Neural progenitor cell (in vitro differentiated cells): ENCODE data around the gene DGCR6L.

Experiments used
- CTCF ChIP-seq: fragments of 200-600 bp; sonication (generic); IDR thresholded peaks from 2 replicates; pipeline ENCODE4 v1.5.1; 2017; ENCODE audit warnings: antibody characterized with exemption, mild to moderate bottlenecking
- EZH2 ChIP-seq: fragments of 200-600 bp; sonication (generic); IDR thresholded peaks from 2 replicates; pipeline ENCODE4 v1.6.1; 2017; ENCODE audit warnings: antibody characterized with exemption, mild to moderate bottlenecking, moderate library complexity
- EZH2phosphoT487 ChIP-seq: fragments of 200-600 bp; sonication (generic); IDR thresholded peaks from 2 replicates; pipeline ENCODE4 v1.6.1; 2017; ENCODE audit warnings: antibody characterized with exemption

GRCh38 chr22:20272174-20272573 lies 47.7 kb downstream of the DGCR6L start:
- TF ChIP-seq EZH2: no peak
- no peak for TF ChIP-seq CTCF
- no peak for TF ChIP-seq EZH2phosphoT487
